GM18498 (cell line): ENCODE results near the gene IFNAR2.

Experiments used
- ATAC-seq: cut with Tn5 transposase; IDR thresholded peaks from one replicate; pipeline ENCODE4 v1.9.1; 2021; ENCODE audit warnings: mild to moderate bottlenecking, moderate library complexity; ENCODE audit not compliant: unreplicated experiment

The IFNAR2 gene

GRCh38 chr21:33229784-33230544 is at the start of gene IFNAR2:
IFNAR2 (plus strand) TSS chr21:33229938; CDS start chr21:33241923, 11,985 bp downstream.
- peak; percentile 78 for ATAC-seq

- ATAC-seq = no peak
These were observed 43.9 kb upstream of the IFNAR2 start for GRCh38 chr21:33185852-33186251.

- no peak for ATAC-seq
These were observed 42.5 kb upstream of the IFNAR2 start for GRCh38 chr21:33187276-33187675.

GRCh38 chr21:33189237-33189636 is 40.5 kb upstream of the IFNAR2 start:
- no peak for ATAC-seq

- no peak for ATAC-seq
These were observed 39.9 kb upstream of the IFNAR2 start for GRCh38 chr21:33189824-33190223.

GRCh38 chr21:33196941-33197374 is 32.8 kb upstream of the IFNAR2 start:
- ATAC-seq = no peak

GRCh38 chr21:33197496-33197895 is 32.2 kb upstream of the IFNAR2 start:
- ATAC-seq = no peak

GRCh38 chr21:33198346-33199099 is 31.2 kb upstream of the IFNAR2 start:
- no peak for ATAC-seq

GRCh38 chr21:33199100-33199464 is 30.7 kb upstream of the IFNAR2 start:
- ATAC-seq = no peak

GRCh38 chr21:33199516-33200217 is 30.1 kb upstream of the IFNAR2 start:
- ATAC-seq = peak; percentile 71

- no peak for ATAC-seq
These were observed 27.8 kb upstream of the IFNAR2 start for GRCh38 chr21:33201956-33202355.

- ATAC-seq = no peak
These were observed 27.0 kb upstream of the IFNAR2 start for GRCh38 chr21:33202464-33203363.

GRCh38 chr21:33203371-33203724 is 26.4 kb upstream of the IFNAR2 start:
- ATAC-seq = no peak

- peak; percentile 37 for ATAC-seq
These were observed 24.3 kb upstream of the IFNAR2 start for GRCh38 chr21:33205476-33205875.

GRCh38 chr21:33206771-33207281 is 22.9 kb upstream of the IFNAR2 start:
- ATAC-seq = no peak

GRCh38 chr21:33207449-33208149 is 22.1 kb upstream of the IFNAR2 start:
- no peak for ATAC-seq

GRCh38 chr21:33208534-33208933 is 21.2 kb upstream of the IFNAR2 start:
- no peak for ATAC-seq

- no peak for ATAC-seq
These were observed 18.4 kb upstream of the IFNAR2 start for GRCh38 chr21:33211305-33211704.

- no peak for ATAC-seq
These were observed 18.0 kb upstream of the IFNAR2 start for GRCh38 chr21:33211732-33212131.
